HG03354 (cell line): ENCODE data around the gene TCEA3.

Source experiments
- ATAC-seq: cut with Tn5 transposase; IDR thresholded peaks from one replicate; pipeline ENCODE4 v1.9.1; 2021; ENCODE audit warnings: mild to moderate bottlenecking; ENCODE audit not compliant: unreplicated experiment, poor library complexity, severe bottlenecking

The TCEA3 gene

GRCh38 chr1:23371987-23372880 lies 52.3 kb downstream of the TCEA3 start:
- no peak for ATAC-seq

- ATAC-seq = no peak
Measured at GRCh38 chr1:23370709-23371584, 53.6 kb downstream of the TCEA3 start.

GRCh38 chr1:23370330-23370708 lies 54.2 kb downstream of the TCEA3 start:
- ATAC-seq = no peak

- ATAC-seq = no peak
Measured at GRCh38 chr1:23369335-23370013, 55.1 kb downstream of the TCEA3 start, which contains the start of gene ZNF436. TSS of gene ZNF436 (minus strand) at chr1:23369836. CDS start at chr1:23368005, 1,831 bp downstream.

GRCh38 chr1:23368562-23369334 lies 55.8 kb downstream of the TCEA3 start:
- peak; percentile 75 for ATAC-seq

- peak; percentile 91 for ATAC-seq
Measured at GRCh38 chr1:23367791-23368561, 56.6 kb downstream of the TCEA3 start.

- no peak for ATAC-seq
Measured at GRCh38 chr1:23367451-23367790, 57.1 kb downstream of the TCEA3 start.

GRCh38 chr1:23366598-23366997 lies 58.0 kb downstream of the TCEA3 start:
- ATAC-seq = no peak

- no peak for ATAC-seq
Measured at GRCh38 chr1:23366146-23366545, 58.4 kb downstream of the TCEA3 start.

GRCh38 chr1:23362218-23362713 lies 62.3 kb downstream of the TCEA3 start:
- ATAC-seq = no peak

- ATAC-seq = no peak
Measured at GRCh38 chr1:23358310-23358875, 66.2 kb downstream of the TCEA3 start.

GRCh38 chr1:23357138-23357908 lies 67.2 kb downstream of the TCEA3 start:
- no peak for ATAC-seq

GRCh38 chr1:23356471-23357137 lies 67.9 kb downstream of the TCEA3 start:
- no peak for ATAC-seq

- ATAC-seq = no peak
Measured at GRCh38 chr1:23354245-23354644, 70.3 kb downstream of the TCEA3 start.

GRCh38 chr1:23352096-23352695 lies 72.4 kb downstream of the TCEA3 start:
- ATAC-seq = no peak

GRCh38 chr1:23345920-23346319 lies 78.6 kb downstream of the TCEA3 start:
- no peak for ATAC-seq
